ENCODE data around the gene ITPRIPL2.

Gene ITPRIPL2
- 1.6 to 3.1 reads per million in 2 donors for total RNA-seq

- peak in 1 of 5 experiments; percentile 32 for DNase-seq
Observed at GRCh38 chr16:19113577-19114358, at the start of gene ITPRIPL2. TSS of gene ITPRIPL2 (plus strand) at chr16:19113964. CDS start at chr16:19114462, 498 bp downstream.

GRCh38 chr16:19066988-19067348 is 46.8 kb upstream of the ITPRIPL2 start:
- DNase-seq, result no peak

DNA sequence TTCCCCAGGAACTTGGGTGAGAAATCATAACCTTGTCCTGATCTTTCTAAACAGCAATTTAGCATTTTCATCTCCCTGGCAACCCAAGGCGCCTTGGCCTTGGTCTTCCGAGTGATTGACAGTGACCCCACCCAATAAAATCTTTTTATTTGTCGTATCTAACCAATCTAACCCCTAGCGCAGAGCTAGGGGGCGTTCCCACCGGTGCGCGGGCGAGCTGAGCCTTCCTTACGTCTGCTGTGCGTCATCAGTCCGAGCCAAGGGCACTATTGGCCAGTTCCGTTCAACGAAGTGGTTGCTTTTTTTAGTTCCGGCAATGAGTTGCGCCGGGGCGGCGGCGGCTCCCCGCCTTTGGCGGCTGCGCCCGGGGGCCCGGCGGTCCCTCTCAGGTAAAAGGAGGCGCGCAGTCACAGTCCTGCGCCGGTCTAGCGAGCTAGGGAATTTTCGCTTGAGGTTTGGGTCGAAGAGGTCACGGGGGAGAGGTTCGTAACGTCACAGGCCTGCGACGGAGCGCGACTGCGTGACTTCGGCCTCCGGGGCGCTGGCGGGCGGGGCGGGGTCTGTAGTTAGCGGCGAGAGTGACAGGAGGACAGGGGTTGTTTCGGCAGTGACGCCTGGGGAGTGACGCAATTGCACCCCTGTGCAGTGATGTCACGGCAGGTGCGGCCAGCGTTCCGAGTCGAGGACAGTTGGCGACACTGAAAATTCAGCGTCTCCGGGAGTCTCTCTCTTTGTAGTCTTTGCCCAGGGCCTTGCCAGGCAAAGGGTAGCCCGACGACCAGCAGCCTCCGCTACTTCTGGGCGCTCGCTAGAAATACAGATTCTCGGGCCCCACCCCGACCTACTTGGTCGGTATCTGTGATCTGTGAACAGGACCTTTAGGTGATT is 46.2 kb upstream of the ITPRIPL2 start, which contains the start of gene COQ7:
COQ7 (plus strand) TSS at position 266 of the 888 bp plus-strand sequence; CDS start at position 317, 51 bp downstream.
- DNase-seq, result peak; percentile 97 to 100 (median 98)

GRCh38 chr16:19068237-19068815 is 45.4 kb upstream of the ITPRIPL2 start:
- peak in 1 of 5 experiments; percentile 11 for DNase-seq

GRCh38 chr16:19071811-19072777 is 41.7 kb upstream of the ITPRIPL2 start:
- peak in 4 of 5 experiments; percentile 5 to 69 (median 40) for DNase-seq

DNA sequence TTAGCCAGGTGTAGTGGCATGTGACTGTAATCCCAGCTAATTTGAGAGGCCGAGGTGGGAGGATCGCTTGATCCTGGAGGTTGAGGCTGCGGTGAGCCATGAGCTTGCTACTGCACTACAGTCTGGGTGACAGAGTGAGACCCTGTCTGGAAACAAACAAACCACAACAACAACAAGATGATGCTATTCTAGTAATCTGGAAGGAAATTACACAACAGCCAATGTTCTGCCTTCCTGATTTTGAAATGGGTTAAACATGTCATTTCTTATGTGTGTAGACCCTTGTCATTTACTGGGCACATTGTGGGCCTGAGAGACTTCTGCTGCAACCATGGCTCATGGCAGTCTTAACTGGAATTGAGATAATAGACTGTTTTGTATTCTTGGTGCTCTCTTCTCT is 40.4 kb upstream of the ITPRIPL2 start:
- DNase-seq, result no peak

GRCh38 chr16:19073863-19074262 is 39.9 kb upstream of the ITPRIPL2 start:
- no peak for DNase-seq

DNA sequence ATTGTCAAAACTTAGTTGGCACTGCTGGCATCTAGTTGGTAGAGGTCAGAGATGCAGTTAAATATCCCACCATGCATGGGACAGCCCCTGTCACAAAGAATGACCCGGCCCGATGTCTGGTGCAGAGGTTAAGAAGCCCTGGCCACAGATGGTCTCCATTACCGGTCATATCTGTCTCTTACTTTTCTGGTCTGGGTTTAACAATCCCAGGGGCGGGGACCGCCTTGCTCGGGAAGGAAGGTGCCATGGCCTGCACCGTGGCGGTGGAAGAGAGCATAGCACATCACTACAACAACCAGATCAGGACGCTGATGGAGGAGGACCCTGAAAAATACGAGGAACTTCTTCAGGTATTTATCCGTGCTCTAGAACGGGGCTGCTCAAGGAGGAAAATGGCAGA is 38.3 kb upstream of the ITPRIPL2 start:
- no peak for DNase-seq

DNA sequence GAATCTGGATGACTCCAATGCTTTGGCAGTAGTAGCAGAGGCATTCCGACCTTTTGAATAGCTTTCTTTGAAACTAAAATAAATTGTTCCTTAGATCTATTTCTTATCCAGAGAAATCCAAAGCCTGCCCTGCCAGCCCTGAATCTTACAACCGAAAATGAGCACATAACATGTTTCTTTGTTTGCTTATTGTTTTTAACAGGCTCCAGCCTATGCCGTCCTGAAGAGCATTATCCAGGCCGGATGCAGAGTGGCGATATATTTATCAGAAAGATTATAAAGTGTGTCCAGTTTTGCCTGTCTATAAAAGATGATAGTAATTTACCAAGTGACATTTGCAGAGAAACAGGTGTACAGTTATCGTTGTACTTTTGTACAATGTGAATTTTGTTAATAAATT is 35.9 kb upstream of the ITPRIPL2 start:
- no peak for DNase-seq

- DNase-seq, result no peak
Observed at GRCh38 chr16:19083670-19084069, 30.1 kb upstream of the ITPRIPL2 start.

DNA sequence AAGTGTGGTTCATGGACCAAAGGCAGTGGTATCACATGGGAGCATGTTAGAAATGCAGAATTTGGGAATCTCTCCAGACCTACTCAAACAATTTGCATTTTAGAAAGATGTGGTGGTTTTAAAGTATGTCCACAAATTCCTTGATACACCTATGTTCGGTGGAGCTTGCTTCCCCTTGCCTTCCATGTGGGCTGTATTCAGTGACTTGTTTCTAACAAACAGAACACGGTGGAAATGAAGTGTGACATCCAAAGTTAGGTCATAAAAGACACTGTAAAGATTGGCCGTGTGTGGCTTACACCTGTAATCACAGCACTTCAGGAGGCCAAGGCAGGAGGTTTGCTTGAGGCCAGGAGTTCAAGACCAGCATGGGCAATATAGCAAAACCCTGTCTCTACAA is 29.6 kb upstream of the ITPRIPL2 start:
- no peak for DNase-seq

DNA sequence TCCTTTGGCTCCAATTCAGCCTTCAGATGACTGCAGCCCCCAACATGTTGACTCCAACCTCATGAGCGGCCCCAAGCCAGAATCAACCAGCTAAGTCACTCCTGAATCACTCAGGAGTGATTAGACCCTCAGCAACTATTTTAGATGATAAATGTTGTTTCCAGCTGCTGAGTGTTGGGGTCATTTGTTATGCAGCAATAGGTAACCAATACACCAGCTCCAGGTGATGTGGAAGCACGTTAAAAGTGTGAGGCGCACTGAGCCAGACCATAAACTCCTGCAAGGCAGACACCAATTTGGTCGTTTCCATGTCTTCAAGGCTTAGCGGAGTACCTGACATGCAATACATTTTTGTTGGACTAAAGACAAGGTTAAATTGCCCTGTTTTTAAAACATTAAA is 28.9 kb upstream of the ITPRIPL2 start:
- DNase-seq, result no peak

DNA sequence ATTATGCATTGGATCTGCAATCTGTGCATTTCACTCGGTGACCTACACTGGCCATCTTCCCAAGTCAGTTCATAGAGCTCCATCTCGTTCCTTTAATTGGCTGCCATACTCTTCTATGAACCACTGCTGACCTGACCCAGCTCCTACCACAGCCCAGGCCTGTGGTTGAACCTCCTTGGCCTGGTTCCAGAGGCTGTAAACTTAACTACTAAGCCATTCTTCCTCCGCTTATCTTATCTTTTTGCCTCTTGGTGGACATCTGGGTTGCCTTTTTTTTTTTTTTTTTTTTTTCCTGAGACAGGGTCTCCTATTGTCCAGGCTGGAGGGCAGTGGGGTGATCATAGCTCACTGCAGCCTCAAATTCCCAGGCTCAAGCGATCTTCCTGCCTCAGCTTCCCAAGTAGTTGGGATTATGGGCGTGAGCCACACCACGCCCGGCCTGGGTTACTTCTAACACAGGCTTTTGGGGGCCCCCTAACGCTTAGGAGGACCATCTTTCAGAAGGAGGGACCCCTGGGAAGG is 28.0 kb upstream of the ITPRIPL2 start:
- DNase-seq, result no peak

- DNase-seq, result peak; percentile 48 to 71 (median 59)
Observed at GRCh38 chr16:19086322-19087199, 27.2 kb upstream of the ITPRIPL2 start.

GRCh38 chr16:19088341-19088916 is 25.3 kb upstream of the ITPRIPL2 start:
- no peak for DNase-seq

GRCh38 chr16:19089410-19089955 is 24.3 kb upstream of the ITPRIPL2 start:
- no peak for DNase-seq

DNA sequence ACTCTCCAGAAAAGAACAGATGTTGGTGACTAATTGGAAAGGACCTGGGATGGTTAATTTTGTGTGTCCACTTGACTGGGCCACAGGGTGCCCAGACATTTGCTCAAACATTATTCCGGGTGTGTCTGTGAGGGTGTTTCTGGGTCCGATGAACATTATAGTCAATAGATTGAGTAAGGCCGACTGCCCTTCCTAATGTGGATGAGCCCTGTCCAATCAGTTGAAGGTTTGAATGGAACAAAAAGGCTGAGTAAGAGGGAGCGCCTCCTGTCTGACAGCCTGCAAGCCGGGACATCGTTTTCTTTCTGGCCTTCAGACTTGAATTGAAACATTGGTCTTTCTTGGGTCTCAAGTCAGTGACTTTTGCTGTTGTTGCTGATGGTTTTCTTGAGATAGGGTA is 22.8 kb upstream of the ITPRIPL2 start:
- DNase-seq, result no peak

- DNase-seq, result no peak
Observed at GRCh38 chr16:19092653-19093410, 20.9 kb upstream of the ITPRIPL2 start.
